ENCODE measurements around the gene FCRL1.

The FCRL1 gene

DNA sequence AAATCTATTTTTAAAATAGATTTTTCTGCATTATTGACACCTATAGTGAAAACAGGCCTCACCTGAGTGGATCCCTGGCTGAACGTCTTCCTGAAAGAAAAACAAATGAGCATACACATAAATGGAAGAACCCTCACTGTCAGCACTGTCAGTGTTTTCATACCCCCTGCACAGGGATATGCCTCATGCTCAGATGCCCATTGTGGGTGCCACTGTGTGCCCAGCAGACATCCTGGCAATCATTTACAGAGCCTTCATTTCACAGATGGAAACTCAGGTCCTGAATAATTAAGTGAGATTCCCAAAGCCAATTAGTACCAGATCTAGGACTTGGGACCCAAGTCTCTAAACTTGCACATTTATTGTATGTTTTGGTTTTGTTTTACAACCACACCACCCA lies 19.9 kb downstream of the FCRL1 start:
- no peak for DNase-seq

DNA sequence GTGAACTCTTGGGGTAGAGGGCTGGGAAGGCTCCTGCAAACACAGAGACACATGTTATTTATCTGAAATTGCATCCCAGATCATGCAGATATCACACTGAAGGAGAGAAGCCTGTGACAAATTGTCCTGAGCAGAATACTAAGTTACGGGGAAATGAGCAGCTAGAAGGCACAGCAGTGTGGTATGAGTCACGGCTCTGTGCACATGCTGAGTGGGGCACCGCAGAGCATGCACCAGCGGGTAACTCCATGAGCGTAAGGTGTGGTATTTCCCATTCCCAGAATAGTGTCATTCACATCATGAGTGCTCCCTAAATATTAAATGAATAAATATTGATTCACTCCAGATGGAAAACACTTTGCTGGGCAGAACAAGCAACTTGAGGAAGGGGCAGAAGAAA lies 21.7 kb downstream of the FCRL1 start:
- DNase-seq: no peak

DNA sequence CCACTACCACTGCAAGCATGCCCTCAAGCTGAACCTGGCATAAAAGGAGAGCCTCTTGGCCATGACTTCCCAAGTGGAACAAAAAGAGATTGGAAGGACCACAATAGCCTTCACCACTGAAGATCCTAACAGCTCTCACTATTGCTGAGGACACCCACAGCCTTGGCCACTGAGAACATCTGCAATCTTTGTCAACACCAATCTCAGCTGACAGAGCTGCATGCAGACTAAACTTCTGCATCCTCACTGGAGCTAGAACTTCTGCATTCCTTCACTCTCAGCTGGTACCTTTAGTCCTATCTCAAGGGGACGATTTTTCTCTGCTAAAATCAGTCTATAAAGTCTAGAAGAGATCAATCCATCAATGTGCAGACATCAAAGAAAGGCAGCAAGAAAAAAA lies 34.7 kb downstream of the FCRL1 start:
- no peak for DNase-seq

DNA sequence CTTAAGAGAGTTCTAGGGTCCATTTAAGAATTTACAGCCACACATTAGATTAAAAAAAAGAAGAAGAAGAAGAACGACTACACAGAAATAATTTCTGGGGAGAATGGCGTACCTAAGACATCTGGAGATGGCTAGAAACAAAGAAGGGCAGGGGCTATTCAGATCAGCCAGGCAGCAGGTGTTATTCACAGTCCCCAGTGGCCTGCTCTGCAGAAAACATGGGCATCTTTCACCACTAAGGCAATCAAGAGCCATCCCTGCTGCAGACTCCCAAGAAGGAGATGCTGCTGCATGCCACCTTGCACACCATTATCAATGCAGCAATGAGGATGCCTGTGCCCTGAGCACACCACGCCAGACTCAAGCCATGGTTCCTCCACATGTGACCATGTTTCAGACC lies 35.1 kb downstream of the FCRL1 start:
- DNase-seq: no peak

DNA sequence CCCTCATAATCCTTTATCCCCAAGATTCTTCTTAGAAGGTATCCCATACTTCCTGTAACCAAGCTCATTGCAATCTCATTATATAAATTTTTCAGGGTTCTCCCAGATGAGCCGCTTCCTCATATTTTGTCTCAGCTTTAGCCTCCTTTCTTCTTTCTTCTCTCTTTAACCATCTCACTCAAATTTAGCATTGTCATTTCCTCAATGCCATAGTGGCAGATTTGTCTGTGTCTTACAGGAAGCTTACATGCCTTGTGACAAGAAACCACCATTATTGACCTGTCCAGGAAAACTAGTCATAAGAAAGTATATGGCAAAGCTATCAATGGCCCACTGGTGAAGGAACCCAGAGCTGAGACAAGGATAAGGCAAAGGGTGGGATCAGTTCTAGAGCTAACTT lies 37.0 kb downstream of the FCRL1 start:
- no peak for DNase-seq

DNA sequence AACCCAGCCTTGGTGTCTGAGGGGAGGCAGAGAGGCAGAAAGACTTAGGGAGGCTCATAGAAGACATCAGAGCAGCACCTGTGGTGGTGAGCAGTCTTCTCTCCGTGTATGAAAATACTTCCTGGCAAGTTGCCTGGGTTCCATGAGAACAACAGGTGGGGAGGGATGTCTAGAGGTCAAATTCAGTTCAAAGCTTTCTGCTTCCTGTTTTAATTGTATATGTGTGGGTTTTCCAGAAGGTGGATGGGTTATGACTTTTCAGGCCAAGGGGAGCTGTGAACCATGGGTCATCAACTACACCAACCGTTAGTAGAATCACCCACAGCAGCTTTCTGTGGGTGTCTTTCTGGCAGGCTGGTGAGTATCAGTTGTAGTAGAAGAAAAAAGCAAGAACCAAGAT lies 38.9 kb downstream of the FCRL1 start:
- DNase-seq: no peak

DNA sequence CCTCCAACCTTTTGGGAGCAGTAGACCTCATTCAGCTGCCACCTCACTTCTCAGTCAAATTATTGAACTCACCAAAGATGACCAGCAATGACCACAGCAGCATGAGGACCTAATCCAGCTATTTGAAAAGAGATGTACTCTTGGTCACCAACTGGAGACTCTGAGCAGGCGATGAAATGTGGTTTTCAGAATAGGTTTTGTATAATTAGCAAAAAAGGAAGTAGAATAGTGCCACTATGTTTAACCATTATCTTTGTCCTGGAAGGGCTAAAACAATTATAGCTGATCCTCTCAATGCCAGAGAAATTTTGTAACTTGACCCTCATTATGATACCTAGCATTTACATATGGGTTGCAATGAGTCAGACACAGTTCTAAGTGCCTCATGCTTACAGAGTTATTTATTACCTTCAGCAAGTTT lies 42.9 kb downstream of the FCRL1 start, which contains the start of gene FCRL2:
FCRL2 (minus strand) TSS at position 162 of the 421 bp plus-strand sequence; CDS start at position 103, 59 bp downstream.
- DNase-seq: no peak

DNA sequence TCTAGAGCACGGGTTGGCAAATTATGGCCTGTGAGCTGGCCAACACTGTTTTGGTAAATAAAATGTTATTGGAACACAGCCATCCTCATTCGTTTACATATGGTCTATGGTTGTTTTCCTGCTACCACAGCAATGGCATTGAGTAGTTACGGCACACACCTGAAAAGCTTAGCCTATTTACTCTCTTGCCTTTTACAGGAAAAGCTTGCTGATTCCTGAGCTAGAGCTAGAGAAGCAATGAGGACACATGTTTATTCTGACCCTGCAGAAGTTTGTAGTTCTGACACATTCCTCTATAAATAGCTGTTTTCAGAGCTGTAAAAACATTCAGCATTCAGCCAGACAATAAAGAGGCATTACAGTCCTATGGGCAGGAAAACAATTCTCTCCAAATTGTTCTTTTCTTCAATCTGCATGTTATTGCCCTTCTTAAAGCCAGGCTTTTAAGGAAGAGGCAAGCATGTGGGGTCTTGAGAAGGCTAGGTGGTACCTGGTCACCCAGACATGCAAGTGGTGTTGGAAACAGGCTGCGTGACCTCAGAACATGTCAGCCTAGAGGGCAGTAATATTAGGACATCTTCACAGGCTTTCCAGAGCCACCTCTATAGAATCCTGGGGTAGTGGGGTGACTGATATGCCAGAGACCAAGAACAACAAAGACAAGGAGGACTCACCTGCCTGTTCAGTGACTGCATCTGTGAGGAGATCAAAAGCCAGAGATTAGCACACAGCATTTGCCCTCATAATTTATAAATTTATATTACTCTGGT lies 44.6 kb downstream of the FCRL1 start:
- no peak for DNase-seq

DNA sequence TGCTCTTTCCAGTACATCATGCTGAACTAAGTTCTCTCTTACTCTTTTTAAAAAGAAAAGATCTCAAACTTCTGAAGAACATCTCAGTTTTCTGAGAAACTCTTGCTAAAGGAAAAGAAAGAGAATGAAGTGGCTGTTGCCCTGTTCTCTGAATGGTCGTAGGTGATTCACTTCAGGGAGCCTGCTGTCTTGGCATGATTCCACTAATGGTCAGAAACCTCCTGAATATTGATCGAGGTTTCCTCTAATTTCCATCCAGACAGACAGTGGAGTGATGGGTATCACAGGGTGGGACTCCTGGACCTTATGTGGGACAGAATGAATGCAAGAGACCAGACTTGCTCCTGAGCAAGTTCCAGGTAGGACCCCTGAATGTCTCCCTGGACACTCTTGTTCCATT lies 45.5 kb downstream of the FCRL1 start:
- DNase-seq: no peak

DNA sequence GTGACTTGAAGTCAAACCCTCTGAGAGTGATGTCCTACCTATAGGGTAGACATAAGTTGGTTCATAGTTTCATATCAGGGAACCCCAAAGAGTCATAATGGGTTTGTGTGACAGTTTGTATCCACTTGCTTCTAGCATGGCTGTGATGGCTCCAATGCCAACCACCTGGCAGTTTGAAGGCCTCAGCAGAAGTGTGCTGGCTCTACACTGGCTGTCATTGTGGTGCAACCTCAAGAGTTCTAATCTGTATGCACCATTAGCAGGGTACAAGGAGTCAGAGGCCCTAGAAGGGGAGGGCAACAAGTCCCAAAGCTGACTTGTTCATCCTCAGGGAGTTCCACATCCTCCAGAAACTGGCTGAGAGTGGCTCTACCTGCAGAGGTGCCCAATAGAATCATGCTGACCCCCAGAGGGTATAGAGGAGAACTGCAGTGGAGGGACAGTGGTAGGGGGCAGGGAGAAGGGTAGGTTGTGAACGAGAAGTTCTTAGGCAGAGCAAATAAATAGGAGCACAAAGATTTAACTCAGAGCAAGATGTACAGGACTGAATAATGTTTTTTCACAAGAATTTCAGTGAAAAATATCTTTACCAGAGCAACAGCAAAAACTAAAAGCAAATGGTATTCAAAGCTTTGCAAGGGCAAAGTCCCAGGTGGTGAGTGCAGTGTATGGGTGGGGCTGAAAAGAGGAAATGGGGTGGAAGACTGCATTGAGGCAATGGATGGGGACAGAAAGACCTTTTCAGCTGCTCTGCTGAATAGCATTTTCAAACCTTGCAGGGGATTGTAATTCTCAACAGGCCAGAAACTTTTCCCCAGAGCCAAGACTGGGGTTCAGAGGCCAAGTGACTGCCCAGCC lies 46.2 kb downstream of the FCRL1 start:
- no peak for DNase-seq

DNA sequence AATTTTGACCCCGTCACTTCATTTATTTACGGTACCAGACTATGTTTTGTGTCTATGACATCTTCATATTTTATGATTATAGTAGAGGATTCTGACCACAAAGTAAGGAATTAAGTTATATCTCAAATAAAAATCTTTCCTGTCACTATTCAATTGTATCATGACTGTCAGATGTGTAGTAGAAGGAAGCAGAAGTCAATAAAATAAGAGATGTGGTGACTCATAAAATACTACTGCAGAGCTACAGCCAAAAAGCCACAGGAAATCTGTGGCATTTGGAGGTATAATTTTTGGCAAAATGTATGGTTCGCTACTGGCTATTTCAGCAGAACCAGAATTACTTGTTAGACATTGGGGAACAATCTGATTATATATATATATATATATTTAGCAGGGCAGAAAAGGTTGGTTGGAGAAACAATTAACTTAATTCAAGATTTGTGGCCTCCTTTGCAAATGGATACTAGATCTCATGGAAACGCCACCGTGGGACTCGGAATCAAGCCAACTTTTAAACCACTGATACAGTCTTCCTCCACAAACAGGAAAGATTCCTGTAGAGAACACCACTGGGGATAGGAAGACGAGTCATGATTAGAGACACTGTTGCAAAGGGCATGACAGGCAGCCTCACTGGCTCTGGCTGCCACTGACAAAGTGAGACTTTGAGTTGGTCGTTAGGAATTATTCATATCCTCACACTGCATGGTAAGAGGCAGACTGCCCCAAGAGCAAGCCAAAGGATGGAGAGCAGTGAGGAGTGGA lies 48.1 kb downstream of the FCRL1 start:
- no peak for DNase-seq

DNA sequence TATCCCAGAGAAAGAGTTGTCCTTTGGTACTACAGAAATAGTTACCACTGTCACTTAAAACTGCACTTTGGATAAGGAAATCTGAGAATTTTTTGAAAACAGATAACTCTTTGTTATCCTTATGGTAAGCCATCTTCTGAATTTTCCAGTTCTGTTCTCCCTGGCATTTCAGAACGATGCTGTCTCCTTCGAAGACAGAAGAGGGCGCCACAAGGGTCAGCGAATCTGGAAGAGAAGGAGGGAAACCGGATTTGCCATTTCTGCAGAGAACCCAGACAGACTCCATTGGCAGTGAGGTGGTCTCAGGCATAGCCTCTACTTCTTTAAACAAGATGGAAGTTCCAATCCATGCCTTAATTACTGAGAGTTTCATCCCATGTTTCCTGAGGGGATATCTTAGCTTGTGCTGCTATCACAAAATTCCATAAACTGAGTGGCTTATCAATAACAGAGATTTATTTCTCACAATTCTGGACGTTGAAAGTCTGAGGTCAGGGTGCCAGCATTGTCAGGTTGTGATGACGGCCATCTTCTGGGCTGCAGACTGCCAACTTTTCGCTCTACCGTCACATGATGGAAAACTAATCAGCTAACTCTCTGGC lies 49.4 kb downstream of the FCRL1 start:
- DNase-seq: no peak

DNA sequence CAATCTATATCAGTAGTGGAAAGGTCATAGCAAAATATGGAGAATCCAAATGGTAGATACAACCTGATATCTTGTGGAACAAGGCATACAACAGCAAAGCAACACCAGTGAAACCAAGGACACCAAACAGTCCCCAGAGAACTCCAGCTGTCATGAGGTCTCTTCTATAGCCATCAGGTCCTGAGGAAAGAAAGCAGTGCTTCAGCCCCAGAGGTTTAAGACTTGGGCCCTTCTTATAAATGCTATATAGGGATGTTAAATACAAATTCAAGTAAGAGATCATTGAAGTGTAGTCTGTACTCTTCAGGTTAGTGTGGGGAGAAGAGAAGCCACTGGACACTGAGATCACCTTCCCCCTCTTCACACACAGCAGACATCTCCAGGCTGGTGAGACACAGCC lies 53.1 kb downstream of the FCRL1 start:
- DNase-seq: no peak

DNA sequence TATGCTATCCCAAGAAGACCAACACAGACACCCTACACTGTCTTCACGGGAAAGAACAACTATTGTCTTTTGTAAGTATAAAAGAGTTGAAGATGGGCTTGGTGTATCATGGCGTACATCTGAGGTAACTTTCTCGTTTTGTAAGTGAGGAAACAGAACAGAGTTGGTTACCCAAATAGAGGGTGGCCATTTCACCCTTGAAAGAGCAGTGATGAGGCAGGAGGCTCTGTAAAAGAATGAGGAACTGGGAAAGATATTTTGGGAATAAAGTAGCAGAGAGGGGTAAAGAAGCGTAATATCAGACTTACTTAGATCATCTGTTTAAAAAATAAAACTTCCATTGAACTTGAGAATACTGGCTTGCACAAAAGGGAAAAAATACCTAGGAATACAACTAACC lies 61.9 kb downstream of the FCRL1 start:
- no peak for DNase-seq

DNA sequence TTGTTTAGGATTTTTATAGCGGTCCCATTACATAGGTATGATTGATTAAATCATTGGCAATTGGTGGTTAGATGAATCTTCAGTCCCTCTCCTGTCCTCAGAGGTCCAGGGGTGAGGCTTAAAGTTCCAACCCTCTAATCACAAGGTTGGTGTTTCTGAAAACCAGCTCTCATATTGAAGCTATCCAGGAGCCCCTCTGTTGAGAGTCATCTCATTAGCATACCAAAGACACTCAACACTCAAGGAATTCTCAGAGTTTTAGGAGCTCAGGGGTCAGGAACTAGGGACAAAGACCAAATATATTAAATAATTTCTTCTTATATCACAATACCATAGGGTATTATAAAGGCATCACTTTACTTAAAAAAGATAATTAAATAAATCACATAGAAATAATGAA lies 66.3 kb downstream of the FCRL1 start:
- DNase-seq: no peak

DNA sequence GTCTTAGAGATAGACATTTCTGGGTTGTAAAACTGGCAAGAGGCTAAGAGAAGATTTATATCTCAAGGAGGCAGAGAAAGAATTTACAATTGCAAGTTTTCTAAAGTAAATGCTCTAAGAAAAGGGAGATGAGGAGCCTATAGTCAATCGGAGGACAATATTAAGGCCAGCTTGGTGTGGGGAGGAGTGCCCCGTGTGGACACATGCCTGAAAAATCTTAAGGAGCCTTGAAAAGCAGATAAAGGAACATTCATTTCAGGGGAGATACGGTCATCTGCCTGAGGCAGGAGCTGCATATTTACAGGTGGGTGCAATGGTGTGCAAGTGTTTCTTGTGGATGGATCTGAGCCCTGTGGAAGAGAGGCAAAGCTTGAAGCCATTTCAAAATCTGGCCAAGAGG lies 68.6 kb downstream of the FCRL1 start:
- DNase-seq: no peak

DNA sequence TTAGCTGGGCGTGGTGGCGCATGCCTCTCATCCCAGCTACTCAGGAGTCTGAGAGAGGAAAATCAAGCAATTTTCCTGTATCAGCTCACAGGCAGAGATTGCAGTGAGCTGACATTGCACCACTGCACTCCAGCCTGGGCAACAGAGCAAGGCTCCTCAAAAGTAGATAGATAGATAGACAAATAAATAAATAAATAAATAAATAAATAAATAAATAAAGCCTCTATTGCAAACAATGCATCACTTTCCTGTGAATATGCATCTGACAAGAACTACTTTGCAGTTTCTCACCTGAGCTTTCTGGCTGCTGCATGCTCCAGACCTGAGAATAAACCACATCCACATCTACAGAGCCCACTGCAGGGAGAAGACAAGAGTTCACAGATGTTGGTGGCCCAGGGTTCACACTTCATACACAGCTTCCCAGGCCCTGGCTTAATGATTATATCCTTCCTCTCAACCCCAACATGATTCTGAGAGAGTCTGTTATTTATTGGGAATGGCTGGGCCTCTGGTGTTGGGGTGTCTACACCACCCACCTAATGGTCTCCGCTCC lies 71.6 kb downstream of the FCRL1 start:
- no peak for DNase-seq

Measured in COR-L47 (cell line).